Right lobe of liver (tissue), 4 donors: Measurements from ENCODE around the gene PRLH.

ENCODE experiments used
- POLR2A ChIP-seq: fragments of 450-650 bp; IDR thresholded peaks from one replicate; pipeline ENCODE4 v1.6.1; 2017; ENCODE audit warnings: antibody characterized with exemption, mild to moderate bottlenecking
- TF ChIP-seq, protein P1 (sequence below), 4 donors: fragments of 200-600 bp in 3 of 4; fragments of 450-650 bp in 1 of 4; IDR thresholded peaks; one replicate each; pipeline versions ENCODE4 v1.5.1 to v1.8.0; 2016 to 2022; ENCODE audit warnings: antibody characterized with exemption in 4 of 4, mild to moderate bottlenecking in 2 of 4
- donor health status: DM: no; HTN: no; CAD: no.
- donor health status: DM: no; HTN: no; CAD: no.
- donor health status: DM: no; HTN: yes; CAD: no.

GRCh38 chr2:237525559-237526157 lies 40.7 kb upstream of the PRLH start:
- TF ChIP-seq POLR2A: no peak
- TF ChIP-seq, protein P1, sequence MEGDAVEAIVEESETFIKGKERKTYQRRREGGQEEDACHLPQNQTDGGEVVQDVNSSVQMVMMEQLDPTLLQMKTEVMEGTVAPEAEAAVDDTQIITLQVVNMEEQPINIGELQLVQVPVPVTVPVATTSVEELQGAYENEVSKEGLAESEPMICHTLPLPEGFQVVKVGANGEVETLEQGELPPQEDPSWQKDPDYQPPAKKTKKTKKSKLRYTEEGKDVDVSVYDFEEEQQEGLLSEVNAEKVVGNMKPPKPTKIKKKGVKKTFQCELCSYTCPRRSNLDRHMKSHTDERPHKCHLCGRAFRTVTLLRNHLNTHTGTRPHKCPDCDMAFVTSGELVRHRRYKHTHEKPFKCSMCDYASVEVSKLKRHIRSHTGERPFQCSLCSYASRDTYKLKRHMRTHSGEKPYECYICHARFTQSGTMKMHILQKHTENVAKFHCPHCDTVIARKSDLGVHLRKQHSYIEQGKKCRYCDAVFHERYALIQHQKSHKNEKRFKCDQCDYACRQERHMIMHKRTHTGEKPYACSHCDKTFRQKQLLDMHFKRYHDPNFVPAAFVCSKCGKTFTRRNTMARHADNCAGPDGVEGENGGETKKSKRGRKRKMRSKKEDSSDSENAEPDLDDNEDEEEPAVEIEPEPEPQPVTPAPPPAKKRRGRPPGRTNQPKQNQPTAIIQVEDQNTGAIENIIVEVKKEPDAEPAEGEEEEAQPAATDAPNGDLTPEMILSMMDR (IDR thresholded peaks at IDR 0.05): no peak
